MG63 (cell line): ENCODE data around the gene VPS35L. TPM values are rescaled to one million over a fixed set of nuclear protein-coding genes. Genes with fewer than 3 reads are reported as not detected.

Experiments
- DNase-seq: peaks from one replicate; pipeline ENCODE4 v3.0.0-alpha.2; 2020
- H3K27me3 ChIP-seq: fragments of 250-450 bp; sonication (Bioruptor Pico); 2 replicates; pipeline ENCODE4 v1.5.1; 2020; ENCODE audit warnings: mild to moderate bottlenecking, moderate library complexity
- H3K36me3 ChIP-seq: fragments of 250-450 bp; sonication (Bioruptor Pico); 2 replicates; pipeline ENCODE4 v1.5.1; 2020; ENCODE audit warnings: mild to moderate bottlenecking, moderate library complexity
- H3K4me3 ChIP-seq: fragments of 250-450 bp; sonication (Bioruptor Pico); 2 replicates; pipeline ENCODE4 v1.5.1; 2020; ENCODE audit warnings: mild to moderate bottlenecking, moderate library complexity
- H3K9me3 ChIP-seq: fragments of 250-450 bp; sonication (Bioruptor Pico); 2 replicates; pipeline ENCODE4 v1.5.1; 2020; ENCODE audit warnings: mild to moderate bottlenecking, moderate library complexity
- total RNA-seq: library from RNA; depleted of rRNA; stranded (reverse); fragments of >200 nt; shearing (Covaris generic); gene quantifications from 2 replicates; pipeline ENCODE4 v1.2.3, GENCODE V29; 2014; ENCODE audit warnings: low replicate concordance

Gene VPS35L
- total RNA-seq, 1 experiment from 2014 or later = 6.7 TPM

DNA sequence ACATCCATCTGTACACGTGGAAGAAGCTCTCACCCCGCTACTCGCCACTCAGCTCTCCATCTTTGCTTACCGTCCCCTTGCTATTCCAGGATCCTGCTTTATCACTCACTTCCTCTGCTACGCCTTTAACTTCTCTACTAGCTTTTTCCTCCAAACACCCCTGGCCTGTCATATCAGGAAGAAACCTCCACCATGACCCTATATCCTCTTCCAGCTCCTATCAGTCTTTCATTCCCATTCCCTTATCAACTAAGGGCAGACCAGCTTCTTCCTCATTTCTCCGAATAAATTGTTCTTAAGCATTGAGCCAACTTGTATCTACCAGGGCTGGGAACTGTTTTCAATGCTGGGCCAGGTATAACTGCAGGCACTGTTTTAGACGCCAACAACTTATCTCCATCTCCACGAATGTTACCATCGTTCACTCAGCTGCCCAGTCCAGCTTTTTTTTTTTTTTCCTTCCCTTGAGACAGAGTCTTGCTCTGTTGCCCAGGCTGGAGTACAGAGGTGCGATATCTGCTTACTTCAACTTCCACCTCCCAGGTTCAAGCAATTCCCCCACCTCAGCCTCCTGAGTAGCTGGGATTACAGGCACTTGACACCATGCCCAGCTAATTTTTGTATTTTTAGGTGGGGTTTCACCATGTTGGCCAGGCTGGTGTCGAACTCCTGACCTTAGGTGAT, 166.9 kb downstream of the VPS35L start:
- Histone ChIP-seq H3K36me3 (no peaks in the 10 kb centered on the region), H3K27me3 (no peaks in the 10 kb centered on the region), H3K9me3 (no peaks in the 10 kb centered on the region), H3K4me3 (no peak overlapping the region)
- no peak for DNase-seq

DNA sequence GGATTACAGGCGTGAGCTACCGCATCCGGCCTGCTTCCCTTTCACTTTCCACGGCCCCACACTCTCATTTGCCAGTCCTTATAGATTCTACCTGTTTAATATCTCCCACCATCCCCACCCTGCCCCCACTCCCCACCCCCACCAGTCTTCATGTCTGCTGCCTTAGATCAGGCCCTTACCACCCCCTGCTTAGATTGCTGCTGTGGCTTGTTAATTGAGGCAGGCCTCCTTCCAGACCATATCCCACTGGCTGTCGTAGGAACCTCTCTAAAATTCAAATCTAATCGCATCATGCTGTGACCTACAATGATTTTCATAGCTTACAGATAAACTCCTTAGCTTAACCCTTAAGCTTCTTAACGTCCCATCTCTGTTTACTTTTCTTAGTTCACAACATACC, 167.5 kb downstream of the VPS35L start:
- H3K4me3 ChIP-seq = no peak overlapping the region
- no peaks in the 10 kb centered on the region for H3K27me3 ChIP-seq
- H3K36me3 ChIP-seq = no peaks in the 10 kb centered on the region
- DNase-seq = no peak
- no peaks in the 10 kb centered on the region for H3K9me3 ChIP-seq

- H3K9me3 ChIP-seq = no peaks in the 10 kb centered on the region
- DNase-seq = no peak
- H3K27me3 ChIP-seq = no peaks in the 10 kb centered on the region
- H3K4me3 ChIP-seq = no peak overlapping the region
- H3K36me3 ChIP-seq = peaks cover 4% of the 10 kb centered on the region
Observed at GRCh38 chr16:19728636-19728965, 173.1 kb downstream of the VPS35L start.

- no peaks in the 10 kb centered on the region for H3K27me3 ChIP-seq
- no peak for DNase-seq
- peaks cover 7% of the 10 kb centered on the region for H3K36me3 ChIP-seq
- H3K9me3 ChIP-seq = no peaks in the 10 kb centered on the region
- no peak overlapping the region for H3K4me3 ChIP-seq
Observed at GRCh38 chr16:19733551-19733950, 178.0 kb downstream of the VPS35L start.

- Histone ChIP-seq H3K27me3 (no peaks in the 10 kb centered on the region), H3K4me3 (no peak overlapping the region), H3K36me3 (peaks cover 7% of the 10 kb centered on the region), H3K9me3 (no peaks in the 10 kb centered on the region; the same call in 1 of the 2 replicates)
- DNase-seq = no peak
Observed at GRCh38 chr16:19735074-19735867, 179.8 kb downstream of the VPS35L start.

DNA sequence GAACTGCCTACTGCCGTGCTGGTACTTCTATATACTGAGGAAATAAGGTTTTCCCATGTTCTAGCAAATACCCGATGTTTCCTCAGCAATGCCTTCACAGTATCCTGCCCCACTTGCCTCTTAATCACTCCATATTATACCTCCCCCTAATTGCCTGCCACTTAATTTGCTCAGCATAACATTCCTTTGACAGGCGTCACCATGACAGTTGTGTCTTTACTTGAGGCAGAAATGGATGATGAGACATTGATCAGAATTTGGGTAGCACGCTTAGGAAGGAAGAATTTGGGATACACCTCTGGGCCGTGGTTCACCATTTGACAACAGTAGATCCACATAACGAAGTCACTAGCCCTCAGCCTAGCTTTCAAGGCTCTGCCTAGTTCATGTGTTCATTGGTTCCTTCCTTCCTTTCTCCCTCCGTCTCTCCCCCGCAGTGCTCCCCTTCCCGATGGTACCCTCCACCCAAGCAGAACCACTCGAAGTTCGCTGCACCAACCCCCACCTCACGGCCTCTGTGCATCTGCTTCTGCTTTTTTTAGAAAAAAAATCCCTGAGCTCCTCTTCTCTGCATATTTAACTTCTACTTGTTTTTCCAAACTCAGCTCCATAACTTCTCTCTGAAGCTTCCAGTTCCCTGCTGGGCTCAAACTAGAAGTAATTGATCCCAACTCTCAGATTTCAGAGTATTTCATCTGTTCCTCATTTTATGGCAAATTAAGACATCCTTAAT, 182.0 kb downstream of the VPS35L start:
- Histone ChIP-seq H3K27me3 (no peaks in the 10 kb centered on the region), H3K36me3 (peaks cover 7% of the 10 kb centered on the region)

DNA sequence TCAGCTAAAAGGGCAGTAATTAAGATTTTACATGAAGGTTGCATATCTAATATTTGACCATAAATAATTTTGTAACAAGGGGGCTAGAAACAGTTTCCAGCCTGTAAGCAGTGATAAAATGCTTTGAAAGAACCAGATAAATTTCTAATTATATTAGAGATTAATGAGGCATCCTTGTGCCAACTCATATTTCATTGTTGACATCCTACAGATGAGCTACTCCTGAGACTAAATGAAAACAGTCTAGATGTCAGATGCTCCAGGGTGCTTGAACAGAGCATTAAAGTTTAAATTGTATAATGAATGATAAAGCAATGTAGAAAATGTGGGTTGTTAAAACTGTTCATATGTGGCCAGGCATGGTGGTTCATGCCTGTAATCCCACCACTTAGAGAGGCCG, 185.9 kb downstream of the VPS35L start:
- Histone ChIP-seq H3K36me3 (peaks cover 4% of the 10 kb centered on the region), H3K27me3 (no peaks in the 10 kb centered on the region), H3K4me3 (no peak overlapping the region), H3K9me3 (no peaks in the 10 kb centered on the region; the same call in 1 of the 2 replicates)
- no peak for DNase-seq

More for the DNA sequence above, 182.0 kb downstream of the VPS35L start:
- Histone ChIP-seq H3K9me3 (no peaks in the 10 kb centered on the region; the same call in 1 of the 2 replicates), H3K4me3 (no peak overlapping the region)
- DNase-seq = no peak

- Histone ChIP-seq H3K4me3 (no peak overlapping the region), H3K36me3 (no peaks in the 10 kb centered on the region; the same call in 1 of the 2 replicates), H3K27me3 (no peaks in the 10 kb centered on the region), H3K9me3 (no peaks in the 10 kb centered on the region; the same call in 1 of the 2 replicates)
- DNase-seq = no peak
Observed at GRCh38 chr16:19743816-19744159, 188.3 kb downstream of the VPS35L start.

DNA sequence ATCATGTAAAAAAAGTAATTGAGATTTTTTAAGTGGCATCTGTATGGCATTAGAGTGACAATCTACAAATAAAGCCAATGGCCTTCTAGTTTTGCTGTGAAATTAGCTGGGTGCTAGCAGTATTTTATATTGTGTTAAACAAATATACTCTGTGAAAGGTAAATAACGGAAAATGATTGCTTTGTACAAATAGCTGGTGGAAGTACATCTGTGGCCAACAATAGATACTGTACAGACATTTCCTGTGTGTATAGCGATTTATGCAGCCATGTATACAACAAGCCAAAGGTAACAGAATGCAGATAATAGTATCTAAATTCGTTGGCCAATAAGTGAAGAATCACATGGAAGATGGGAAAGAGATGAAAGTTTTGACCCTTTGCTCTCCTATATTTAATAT, 189.2 kb downstream of the VPS35L start:
- Histone ChIP-seq H3K27me3 (no peaks in the 10 kb centered on the region), H3K36me3 (no peaks in the 10 kb centered on the region; the same call in 1 of the 2 replicates), H3K4me3 (no peak overlapping the region), H3K9me3 (no peaks in the 10 kb centered on the region; the same call in 1 of the 2 replicates)
- no peak for DNase-seq

GRCh38 chr16:19745286-19746010, 189.9 kb downstream of the VPS35L start:
- Histone ChIP-seq H3K4me3 (no peak overlapping the region), H3K9me3 (no peaks in the 10 kb centered on the region), H3K27me3 (no peaks in the 10 kb centered on the region), H3K36me3 (no peaks in the 10 kb centered on the region; the same call in 1 of the 2 replicates)
- DNase-seq = peak; percentile 38

- DNase-seq = no peak
- no peaks in the 10 kb centered on the region for H3K9me3 ChIP-seq
- no peak overlapping the region for H3K4me3 ChIP-seq
- H3K36me3 ChIP-seq = no peaks in the 10 kb centered on the region; the same call in 1 of the 2 replicates
- H3K27me3 ChIP-seq = no peaks in the 10 kb centered on the region
Observed at GRCh38 chr16:19746561-19746960, 191.1 kb downstream of the VPS35L start.

DNA sequence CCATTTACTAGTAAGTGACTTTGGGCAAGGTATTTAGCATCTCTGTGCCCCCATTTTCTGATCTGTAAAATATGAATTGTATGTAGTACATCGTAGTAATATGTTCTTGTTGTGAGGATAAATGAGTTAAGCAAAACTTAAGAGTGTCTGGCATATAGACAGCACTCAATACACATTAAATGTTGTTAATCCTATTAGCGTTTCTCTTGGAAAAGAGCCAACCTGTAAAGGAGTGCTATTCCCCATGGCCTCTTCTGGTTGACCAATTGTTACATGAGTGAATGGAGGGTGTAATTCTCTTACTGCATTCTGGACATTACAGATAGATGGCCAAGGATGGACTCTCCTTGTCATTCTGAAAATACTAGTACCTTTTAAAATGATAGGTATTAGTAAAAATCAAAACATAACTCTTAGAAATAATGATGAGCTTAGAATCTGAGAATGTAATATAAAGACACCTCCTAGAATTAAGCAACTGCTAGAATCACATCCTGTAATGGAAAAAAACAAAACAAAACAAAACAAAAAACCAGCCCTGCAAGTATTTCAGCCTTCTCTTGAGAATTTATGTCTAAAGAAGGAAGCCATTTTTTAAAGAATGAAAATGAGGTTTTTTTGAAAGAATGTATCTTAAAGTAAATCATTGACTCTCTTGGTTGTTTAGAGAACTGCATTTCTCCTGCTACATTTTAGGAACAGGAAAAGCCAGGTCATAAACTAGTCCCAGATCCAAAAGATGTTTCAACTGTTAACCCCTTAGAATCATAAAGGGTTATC, 193.1 kb downstream of the VPS35L start:
- no peak for DNase-seq
- Histone ChIP-seq H3K27me3 (no peaks in the 10 kb centered on the region), H3K9me3 (no peaks in the 10 kb centered on the region), H3K36me3 (no peaks in the 10 kb centered on the region), H3K4me3 (no peak overlapping the region)

DNA sequence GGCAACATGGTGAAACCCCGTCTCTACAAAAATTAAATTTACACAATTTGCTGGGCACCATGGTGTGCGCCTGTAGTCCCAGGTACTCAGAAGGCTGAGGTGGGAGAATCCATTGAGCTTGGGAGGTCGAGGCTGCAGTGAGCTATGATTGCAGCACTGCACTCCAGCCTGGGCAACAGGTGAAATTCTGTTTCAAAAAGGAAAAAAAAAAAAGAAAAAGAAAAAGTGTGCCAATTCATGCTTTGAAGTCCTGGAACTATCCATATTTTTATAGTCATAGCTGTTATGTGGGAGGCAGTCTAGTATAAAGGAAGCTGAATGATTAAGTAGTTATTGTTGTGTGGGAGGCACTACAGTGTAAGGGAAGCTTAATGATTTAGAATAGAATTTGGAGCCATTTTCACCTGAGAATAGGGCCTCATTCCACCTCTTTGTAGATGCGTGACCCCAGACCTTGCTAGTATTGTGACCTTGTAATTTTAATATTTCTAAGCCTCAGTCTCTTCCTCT, 194.1 kb downstream of the VPS35L start:
- no peaks in the 10 kb centered on the region for H3K27me3 ChIP-seq
- DNase-seq = no peak
- H3K4me3 ChIP-seq = no peak overlapping the region
- no peaks in the 10 kb centered on the region for H3K36me3 ChIP-seq
- no peaks in the 10 kb centered on the region for H3K9me3 ChIP-seq
